SW480 (cell line): ENCODE results near the gene MYO1G.
"Not testable (repeated sequence)": the region's sequence is repeated elsewhere in the genome, so short reads cannot be mapped to it uniquely, and the experiment has no call there.

Experiments
- DNase-seq: peaks from one replicate; pipeline ENCODE4 v3.0.0-alpha.2; 2016; ENCODE audit warnings: low spot score

The MYO1G gene

DNA sequence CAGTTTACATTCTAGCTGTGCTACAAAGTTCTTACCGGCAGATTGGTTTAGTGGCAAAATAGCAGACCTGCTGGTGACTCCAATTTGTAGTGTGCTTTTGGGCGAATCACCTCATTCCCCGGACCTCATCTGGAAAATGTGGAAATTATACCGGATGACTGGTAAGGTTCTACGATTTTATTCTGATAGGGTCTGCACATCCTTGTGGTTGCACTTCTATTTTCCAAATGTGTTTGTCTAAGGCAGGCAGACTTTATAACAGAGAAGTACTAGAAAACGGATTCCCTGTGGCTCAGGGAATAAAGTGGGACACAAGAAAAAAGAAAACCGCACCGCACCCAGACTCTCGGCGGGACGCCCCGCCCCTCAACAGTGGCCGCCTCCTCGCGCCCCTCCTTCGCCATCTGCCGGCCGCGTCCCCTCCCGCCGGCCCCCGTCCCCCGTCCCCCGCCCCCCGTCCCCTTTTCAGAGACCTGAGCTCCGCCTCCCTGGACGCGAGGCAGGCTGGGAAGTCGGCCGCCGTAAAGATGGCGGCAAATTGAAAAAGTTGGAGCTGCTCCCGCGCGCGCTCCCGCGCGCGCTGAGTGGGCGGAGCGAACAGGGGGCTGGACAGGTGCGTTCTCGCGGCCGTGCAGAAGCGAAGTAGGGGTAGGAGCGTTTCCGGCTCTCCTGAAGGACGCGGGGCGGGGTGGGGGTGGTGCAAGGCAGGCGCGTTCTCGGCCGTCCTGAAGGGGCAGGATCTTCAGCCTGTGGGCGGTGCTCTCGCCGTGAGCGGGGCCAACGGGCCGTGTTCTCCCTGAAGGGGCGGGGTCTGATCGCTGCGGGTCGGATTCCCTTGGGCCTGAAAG lies 20.7 kb upstream of the MYO1G start:
- DNase-seq, result peak; percentile 100

GRCh38 chr7:44998153-44998871 lies 19.5 kb upstream of the MYO1G start:
- no peak for DNase-seq

GRCh38 chr7:44995555-44996493 lies 17.0 kb upstream of the MYO1G start:
- no peak for DNase-seq

DNA sequence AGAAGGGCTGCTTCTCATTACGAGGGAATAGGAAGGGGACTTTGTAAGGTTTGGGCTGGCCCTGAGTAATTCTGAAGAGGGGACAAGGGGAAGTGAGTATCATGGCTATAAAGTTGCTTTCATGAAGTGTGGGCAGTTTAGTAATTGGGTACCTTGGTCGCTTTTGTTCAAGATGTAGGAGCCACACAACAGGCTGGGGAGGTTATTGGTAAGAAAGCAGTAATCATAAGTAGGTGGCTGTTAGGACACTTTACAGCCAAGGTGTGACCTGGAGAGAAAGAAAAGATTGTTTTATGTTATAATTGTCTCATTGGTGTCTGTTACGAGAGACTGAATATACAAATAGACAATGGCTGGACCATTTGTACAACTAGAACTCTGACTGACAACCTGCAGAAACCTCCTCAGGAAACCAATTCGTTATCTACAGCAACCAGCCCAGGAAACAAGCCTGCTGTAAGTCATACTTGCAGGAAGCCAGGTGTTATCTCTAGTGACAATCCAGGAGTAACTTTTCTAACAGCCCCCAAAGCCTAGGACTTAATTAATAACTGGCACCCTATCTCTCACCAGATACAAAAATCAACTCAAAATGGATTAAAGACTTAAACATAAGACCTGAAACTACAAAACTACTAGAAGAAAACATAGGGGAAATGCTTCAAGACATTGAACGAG lies 16.2 kb upstream of the MYO1G start:
- DNase-seq, result no peak

- DNase-seq, result not testable (repeated sequence)
Observed at GRCh38 chr7:44992004-44992795, 13.4 kb upstream of the MYO1G start.

GRCh38 chr7:44990109-44991023 lies 11.6 kb upstream of the MYO1G start:
- no peak for DNase-seq

DNA sequence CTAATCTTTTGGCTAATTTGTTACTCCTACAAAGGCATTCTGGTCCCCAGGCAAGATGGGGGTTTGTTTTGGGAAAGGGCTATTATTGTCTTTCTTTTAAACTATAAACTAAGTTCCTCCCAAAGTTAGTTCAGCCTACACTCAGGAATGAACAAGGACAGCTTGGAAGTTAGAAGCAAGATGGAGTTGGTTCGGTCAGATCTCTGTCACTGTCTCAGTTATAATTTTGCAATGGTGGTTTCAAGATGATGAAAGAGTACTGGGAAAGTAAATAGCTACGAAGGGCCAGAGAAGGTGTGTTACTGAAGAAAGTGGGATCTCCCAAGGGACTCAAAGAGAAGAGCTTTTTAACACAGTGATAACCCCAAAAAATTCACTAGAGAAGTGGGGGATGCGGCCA lies 10.3 kb upstream of the MYO1G start:
- no peak for DNase-seq

DNA sequence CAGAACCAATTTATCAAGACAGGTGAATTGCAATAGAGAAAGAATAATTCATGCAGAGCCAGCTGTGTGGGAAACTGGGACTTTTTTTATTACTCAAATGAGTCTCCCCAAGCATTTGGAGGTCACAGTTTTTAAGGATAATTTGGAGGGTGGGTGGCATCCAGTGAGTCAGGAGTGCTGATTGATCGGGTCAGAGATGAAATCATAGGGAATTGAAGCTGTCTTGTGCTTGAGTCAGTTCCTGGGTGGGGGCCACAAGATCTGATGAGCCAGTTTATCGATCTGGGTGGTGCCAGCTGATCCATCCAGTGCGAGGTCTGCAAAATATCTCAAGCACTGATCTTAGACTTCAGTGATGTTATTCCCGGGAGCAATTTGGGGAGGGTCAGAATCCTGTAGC lies 9.9 kb upstream of the MYO1G start:
- DNase-seq, result no peak

DNA sequence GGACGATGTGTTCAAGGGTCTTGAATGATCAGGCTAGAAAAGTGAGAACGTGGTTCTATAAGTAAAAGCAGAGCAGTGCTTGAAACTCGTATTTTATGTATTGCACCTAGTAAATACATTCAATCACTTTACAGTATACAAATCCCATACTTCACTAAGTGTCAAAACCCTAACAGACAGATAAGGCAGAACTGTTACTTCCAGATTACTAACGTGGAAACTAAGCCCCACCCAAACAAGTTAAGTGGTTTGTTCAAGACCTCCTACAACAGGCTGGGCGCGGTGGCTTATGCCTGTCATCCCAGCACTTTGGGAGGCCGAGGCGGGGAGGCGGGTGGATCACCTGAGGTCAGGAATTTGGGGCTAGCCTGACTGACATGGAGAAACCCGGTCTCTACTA lies 9.2 kb upstream of the MYO1G start:
- DNase-seq, result no peak

GRCh38 chr7:44987457-44987856 lies 8.6 kb upstream of the MYO1G start:
- no peak for DNase-seq

GRCh38 chr7:44986218-44987053 lies 7.6 kb upstream of the MYO1G start:
- DNase-seq, result peak; percentile 97

DNA sequence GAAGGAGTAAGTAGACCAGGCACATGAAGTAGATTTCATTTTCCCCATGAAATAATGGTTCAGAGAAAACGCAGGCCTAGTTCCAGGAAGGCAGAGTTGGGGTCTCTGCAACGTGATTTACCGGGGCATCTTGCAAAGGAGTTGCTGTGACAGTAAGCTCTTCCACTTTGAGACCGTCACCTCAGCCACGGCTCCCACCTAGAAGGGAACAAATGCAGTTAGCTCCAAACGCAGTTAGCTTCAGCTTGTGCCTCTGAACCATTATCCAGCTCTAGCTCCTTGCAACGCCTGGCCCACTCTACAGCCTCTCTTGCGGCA lies 7.0 kb upstream of the MYO1G start:
- DNase-seq, result no peak

DNA sequence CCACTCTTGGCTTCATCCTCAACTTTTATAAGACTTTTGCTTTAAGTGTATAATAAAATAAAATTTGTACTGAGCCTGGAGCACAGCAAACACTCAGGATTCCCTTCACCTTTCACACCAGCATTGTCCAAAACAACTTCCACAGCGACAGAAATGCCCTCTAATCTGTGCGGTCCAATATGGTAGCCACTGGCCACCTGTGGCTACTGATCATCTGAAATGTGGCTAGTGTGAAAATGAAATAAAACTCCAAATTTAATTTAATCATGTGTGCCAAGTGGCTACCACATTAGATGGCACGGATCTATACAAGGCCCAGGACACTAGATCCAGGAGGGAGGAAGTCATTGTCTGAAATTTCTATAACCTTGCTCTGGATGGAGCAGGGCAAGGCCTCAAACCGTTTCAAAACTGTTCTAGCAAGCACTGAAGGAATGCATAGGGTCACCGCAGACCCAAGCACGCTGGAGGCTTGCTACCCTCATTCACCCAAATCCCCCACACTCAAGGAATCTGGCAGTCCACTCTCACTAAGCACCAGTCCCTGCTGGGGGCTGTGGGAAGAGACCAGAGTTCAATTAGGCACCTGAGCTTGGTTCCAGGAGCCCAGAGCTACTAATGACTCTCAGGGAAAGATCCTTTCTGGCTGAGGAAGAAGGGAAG lies 6.3 kb upstream of the MYO1G start:
- DNase-seq, result no peak

DNA sequence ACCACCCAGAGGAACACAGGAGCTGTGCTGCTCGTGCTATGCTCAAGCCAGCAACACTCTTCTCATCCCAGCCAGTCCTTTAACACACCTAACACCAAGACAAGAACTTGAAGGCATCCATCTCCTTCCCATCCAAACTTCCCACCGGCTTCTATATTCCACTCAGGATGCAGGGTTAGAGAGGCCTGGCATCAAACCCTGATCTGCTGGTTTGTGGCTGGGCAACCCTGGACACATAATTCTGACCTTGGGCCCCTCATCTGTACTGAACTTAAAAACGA lies 5.6 kb upstream of the MYO1G start:
- no peak for DNase-seq

GRCh38 chr7:44983742-44984477 lies 5.1 kb upstream of the MYO1G start:
- DNase-seq, result no peak

GRCh38 chr7:44982970-44983369 lies 4.2 kb upstream of the MYO1G start:
- no peak for DNase-seq

- DNase-seq, result no peak
Observed at GRCh38 chr7:44982535-44982923, 3.7 kb upstream of the MYO1G start.

GRCh38 chr7:44981035-44981706 lies 2.4 kb upstream of the MYO1G start:
- DNase-seq, result no peak
